ENCODE data around the gene MYH7. TPM values are rescaled to one million over a fixed set of nuclear protein-coding genes. Genes with fewer than 3 reads are reported as not detected.
"Not testable (repeated sequence)": the region's sequence is repeated elsewhere in the genome, so short reads cannot be mapped to it uniquely, and the experiment has no call there.

MYH7 gene
- not detected in 2 replicates for total RNA-seq (2014; rRNA removed; shearing (Covaris generic); ENCODE audit: low replicate concordance)

DNA sequence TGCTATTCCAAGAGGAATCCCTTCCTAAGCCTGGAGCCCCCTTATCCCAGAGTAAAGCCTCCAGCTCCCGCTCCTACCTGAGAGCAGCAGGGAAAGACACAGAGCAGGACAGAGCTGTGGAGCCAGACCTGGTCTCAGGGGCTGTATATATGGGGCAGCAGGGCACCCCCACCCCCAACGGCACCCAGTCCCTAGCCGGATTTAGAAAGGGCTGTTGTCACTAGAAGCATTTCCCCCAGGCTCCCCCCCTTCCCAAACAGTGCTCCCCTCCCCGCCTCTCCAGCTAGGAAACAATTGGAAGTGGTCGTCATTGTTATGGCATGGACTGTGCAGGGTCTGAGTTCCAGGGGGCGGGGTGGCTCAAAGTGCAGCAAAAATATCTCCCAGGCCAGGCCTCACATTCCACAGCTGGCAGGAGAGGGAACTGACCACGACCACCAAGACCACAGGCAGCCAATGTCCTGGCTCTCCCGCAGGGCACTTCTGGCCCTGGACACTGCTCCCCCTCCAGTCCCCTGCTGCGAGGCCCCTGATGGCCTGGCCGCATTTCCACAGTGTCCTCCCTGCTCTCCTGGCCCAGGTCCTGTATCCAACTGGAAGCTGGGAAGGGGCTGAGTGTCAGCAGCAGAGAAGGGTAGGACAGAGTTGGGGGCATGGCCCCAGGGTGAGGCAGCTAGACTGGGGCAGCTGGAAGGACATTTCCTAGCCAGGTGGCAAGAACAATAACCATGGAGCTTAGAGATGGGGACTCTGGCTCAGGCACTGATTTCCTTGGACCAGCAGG is at the start of gene MYH7:
TSS of gene MYH7 (minus strand) at position 118 of the 784 bp plus-strand sequence. CDS start 1,928 bp downstream, outside the sequence.
- in situ Hi-C loops (cut with HindIII; ENCODE audit: low pct_unique_long_range_greater_than_20kb, low sequenced_read_pairs), result no loop called here
- DNase-seq (ENCODE audit: low read depth), result no peak

- in situ Hi-C loops (cut with HindIII; ENCODE audit: low pct_unique_long_range_greater_than_20kb, low sequenced_read_pairs), result no loop called here
- DNase-seq (ENCODE audit: low read depth), result no peak
These were observed 47.9 kb upstream of the MYH7 start for GRCh38 chr14:23483236-23483854.

- in situ Hi-C loops (cut with HindIII; ENCODE audit: low pct_unique_long_range_greater_than_20kb, low sequenced_read_pairs), result no loop called here
- no peak for DNase-seq (ENCODE audit: low read depth)
These were observed 47.3 kb upstream of the MYH7 start for GRCh38 chr14:23482823-23483148.

DNA sequence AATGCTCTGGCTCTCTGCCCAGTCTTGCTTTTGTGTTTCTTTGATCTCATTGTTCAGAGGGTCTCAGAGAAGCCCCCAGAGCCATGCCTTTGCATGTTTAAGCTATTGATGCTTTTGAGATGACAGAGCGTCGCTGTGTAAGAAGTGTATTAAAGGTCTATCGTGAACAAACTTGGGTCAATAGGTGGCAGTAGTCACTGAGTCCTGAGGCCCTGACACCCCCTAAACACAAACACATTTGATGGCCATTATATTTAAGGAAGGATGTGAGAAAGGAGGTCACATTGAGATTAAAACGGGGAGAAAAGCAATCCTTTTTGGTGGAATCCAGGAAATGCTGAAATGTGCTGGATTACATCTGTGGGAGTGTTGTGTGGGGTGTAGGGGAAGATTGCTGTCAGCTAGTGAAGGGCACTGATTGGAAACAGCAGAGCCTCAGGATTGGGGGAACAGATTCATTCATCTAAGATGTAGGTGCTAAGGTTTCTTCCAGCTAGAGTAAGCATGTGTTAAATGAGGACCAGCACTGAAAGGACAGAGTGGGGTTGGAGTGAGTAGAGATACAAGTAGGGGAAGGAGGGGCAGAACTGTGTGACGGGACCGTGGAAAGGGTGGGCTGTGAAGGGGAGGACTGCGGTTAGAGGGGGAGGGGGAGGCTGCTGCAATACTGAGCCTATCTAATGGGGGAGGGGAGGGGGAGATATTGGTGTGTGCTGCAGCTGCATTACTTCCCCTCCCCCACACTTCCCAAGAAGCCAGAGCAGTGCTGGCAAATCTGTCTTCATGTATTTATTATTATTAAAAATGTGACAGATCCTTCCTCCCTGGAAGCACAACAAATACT is 46.7 kb upstream of the MYH7 start:
- in situ Hi-C loops (cut with HindIII; ENCODE audit: low pct_unique_long_range_greater_than_20kb, low sequenced_read_pairs), result no loop called here
- no peak for DNase-seq (ENCODE audit: low read depth)

GRCh38 chr14:23481362-23481970 is 46.0 kb upstream of the MYH7 start:
- DNase-seq (ENCODE audit: low read depth), result peak; percentile 16
- in situ Hi-C loops (cut with HindIII; ENCODE audit: low pct_unique_long_range_greater_than_20kb, low sequenced_read_pairs), result no loop called here

- peak; percentile 7 for DNase-seq (ENCODE audit: low read depth)
- in situ Hi-C loops (cut with HindIII; ENCODE audit: low pct_unique_long_range_greater_than_20kb, low sequenced_read_pairs), result no loop called here
These were observed 42.8 kb upstream of the MYH7 start for GRCh38 chr14:23478109-23478759.

DNA sequence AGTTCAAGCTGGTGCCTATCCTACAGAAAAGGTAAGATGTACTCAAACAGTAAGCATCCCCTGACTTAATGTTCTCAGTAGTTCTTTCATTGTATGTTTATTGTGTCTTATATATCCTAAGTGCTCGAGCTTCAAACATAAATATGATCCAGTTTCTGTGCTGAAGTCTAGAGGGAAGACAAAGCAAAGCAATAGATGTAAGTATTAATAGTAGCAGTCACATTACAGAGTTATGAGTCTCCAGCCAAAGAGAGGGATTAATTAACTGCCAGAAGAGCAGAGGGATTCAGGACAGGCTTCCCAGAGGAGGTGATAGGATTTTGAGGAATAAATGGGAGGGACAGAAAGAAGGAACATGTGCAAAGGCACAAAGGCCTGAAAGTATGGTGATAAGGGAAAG is 35.5 kb upstream of the MYH7 start:
- in situ Hi-C loops (cut with HindIII; ENCODE audit: low pct_unique_long_range_greater_than_20kb, low sequenced_read_pairs), result no loop called here
- DNase-seq (ENCODE audit: low read depth), result no peak

- in situ Hi-C loops (cut with HindIII; ENCODE audit: low pct_unique_long_range_greater_than_20kb, low sequenced_read_pairs), result no loop called here
These were observed 34.5 kb upstream of the MYH7 start for GRCh38 chr14:23469906-23470403.

GRCh38 chr14:23469127-23469905 is 33.9 kb upstream of the MYH7 start, which contains the start of gene NGDN:
Gene NGDN, plus strand, starts transcription at chr14:23469703. Its CDS starts 13 bp downstream, at chr14:23469716.
- in situ Hi-C loops (cut with HindIII; ENCODE audit: low pct_unique_long_range_greater_than_20kb, low sequenced_read_pairs), result no loop called here
- DNase-seq (ENCODE audit: low read depth), result peak; percentile 99

More at GRCh38 chr14:23469906-23470403, 34.5 kb upstream of the MYH7 start:
- DNase-seq (ENCODE audit: low read depth), result no peak

DNA sequence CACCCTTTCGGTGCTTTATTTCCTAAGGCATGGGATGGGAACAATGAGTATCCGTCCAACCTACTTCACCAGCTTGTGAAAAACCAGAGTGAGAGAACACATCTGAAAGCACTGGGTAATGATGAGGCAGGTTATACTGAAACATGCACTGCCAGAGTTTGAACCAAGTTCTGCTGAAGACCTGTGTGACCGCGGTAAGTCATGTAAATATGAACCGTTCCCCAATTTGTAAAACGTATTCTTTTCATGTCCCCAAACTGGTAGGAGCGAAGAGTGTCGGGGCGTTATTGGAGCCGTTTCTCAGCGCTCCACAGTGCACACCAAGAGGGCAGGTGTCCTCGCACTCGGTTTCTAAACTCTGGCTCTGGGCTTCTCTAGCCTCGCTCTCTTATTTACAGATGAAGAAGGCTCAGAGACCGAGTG is 33.3 kb upstream of the MYH7 start:
- no peak for DNase-seq (ENCODE audit: low read depth)
- in situ Hi-C loops (cut with HindIII; ENCODE audit: low pct_unique_long_range_greater_than_20kb, low sequenced_read_pairs), result no loop called here

DNA sequence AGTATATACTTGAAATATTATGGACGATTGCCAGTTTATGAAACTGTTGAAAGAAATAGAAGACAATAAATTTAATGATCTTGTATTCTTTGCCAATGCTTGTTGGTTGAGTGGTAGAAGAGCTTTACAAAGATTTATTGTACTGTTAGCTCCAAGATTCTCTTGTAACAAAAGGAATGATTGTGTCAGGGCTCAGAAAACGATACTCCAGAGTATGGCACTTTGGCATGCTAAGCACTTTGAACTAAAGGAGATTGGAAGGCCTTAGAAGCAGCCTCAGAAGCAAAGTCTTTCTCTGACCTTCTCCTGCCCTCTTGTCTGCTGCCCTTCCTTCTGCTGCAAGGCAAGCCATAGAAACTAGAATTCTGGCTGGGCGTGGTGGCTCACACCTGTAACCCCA is 29.8 kb upstream of the MYH7 start:
- in situ Hi-C loops (cut with HindIII; ENCODE audit: low pct_unique_long_range_greater_than_20kb, low sequenced_read_pairs), result no loop called here

GRCh38 chr14:23464700-23465099 is 29.2 kb upstream of the MYH7 start:
- in situ Hi-C loops (cut with HindIII; ENCODE audit: low pct_unique_long_range_greater_than_20kb, low sequenced_read_pairs), result no loop called here

More for the DNA sequence above, 29.8 kb upstream of the MYH7 start:
- DNase-seq (ENCODE audit: low read depth), result no peak

DNA sequence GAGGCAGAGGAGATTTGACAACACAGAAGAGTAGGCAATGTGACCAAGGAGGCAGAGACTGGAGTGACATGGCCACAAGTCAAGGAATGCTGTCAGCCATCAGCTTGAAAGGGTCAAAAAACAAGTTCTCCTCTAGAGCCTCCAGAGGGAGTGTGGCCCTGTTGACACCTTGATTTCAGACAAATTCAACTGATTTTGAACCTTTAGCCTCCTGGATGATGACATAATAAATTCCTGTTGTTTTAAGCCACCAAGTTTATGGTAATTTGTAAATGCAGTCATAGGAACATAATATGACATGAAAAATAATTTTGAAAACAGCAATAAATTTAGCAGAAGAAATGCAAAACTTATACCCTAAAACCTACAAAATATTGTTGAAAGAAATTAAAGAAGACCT is 25.5 kb upstream of the MYH7 start:
- no peak for DNase-seq (ENCODE audit: low read depth)
- in situ Hi-C loops (cut with HindIII; ENCODE audit: low pct_unique_long_range_greater_than_20kb, low sequenced_read_pairs), result no loop called here

More at GRCh38 chr14:23464700-23465099, 29.2 kb upstream of the MYH7 start:
- no peak for DNase-seq (ENCODE audit: low read depth)

DNA sequence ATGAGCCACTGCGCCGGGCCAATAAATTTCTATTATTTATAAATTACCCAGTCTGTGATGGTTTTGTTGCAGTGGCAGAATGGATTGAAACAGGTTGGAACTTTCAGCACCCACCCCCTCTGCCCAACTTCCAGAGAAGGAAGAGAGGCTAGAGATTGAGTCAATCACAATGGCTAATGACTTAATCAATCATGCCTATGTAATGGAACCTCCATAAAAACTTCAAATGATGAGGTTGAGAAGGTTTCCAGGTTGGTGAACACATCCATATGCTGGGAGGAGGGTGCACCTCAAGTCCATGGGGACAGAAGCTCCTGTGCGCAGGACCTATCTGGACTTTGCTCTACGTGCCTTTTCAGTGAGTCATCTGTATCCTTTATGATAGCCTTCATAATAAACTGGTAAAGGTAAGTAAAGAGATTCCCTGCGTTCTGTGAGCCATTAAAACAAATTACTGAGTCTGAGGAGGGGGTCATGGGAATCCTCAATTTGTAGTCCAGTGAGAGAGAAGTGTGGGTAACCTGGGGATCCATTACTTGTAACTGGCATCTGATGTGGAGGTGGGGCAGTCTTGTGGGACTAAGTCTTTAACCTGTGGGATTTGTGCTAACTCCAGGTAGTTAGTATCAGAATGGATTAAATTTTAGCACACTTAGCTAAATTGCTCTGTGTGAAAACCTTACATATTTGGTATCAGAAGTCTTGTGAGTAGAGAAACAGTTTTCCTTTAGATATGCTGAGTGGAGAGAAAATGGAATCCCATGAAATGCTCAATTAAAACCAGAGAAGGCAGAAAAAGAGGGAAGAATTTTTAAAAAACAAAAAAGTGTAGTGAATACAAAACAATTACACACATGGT is 22.4 kb upstream of the MYH7 start:
- in situ Hi-C loops (cut with HindIII; ENCODE audit: low pct_unique_long_range_greater_than_20kb, low sequenced_read_pairs), result no loop called here
- peak; percentile 10 for DNase-seq (ENCODE audit: low read depth)

- in situ Hi-C loops (cut with HindIII; ENCODE audit: low pct_unique_long_range_greater_than_20kb, low sequenced_read_pairs); DNase-seq (ENCODE audit: low read depth): not testable (repeated sequence)
These were observed 21.6 kb upstream of the MYH7 start for GRCh38 chr14:23456883-23457586.

GRCh38 chr14:23454445-23454856 is 19.0 kb upstream of the MYH7 start:
- in situ Hi-C loops (cut with HindIII; ENCODE audit: low pct_unique_long_range_greater_than_20kb, low sequenced_read_pairs), result no loop called here
- no peak for DNase-seq (ENCODE audit: low read depth)

All from Caki2 (cell line).